AG20443 (cell line): ENCODE data around the gene NUDT1.

ENCODE experiments used
- DNase-seq: peaks from one replicate; pipeline ENCODE4 v3.0.0; 2012; ENCODE audit warnings: low spot score, mixed read lengths

The NUDT1 gene

GRCh38 chr7:2249744-2250323 lies 7.8 kb downstream of the NUDT1 start:
- DNase-seq = no peak

- DNase-seq = no peak
Measured at GRCh38 chr7:2251381-2251780, 9.4 kb downstream of the NUDT1 start.

GRCh38 chr7:2251841-2252771 lies 10.1 kb downstream of the NUDT1 start:
- no peak for DNase-seq

- DNase-seq = no peak
Measured at GRCh38 chr7:2253021-2253420, 11.0 kb downstream of the NUDT1 start.

- no peak for DNase-seq
Measured at GRCh38 chr7:2253525-2254244, 11.7 kb downstream of the NUDT1 start.

- DNase-seq = no peak
Measured at GRCh38 chr7:2254429-2255144, 12.6 kb downstream of the NUDT1 start.

GRCh38 chr7:2255145-2256139 lies 13.4 kb downstream of the NUDT1 start:
- DNase-seq = no peak

- DNase-seq = no peak
Measured at GRCh38 chr7:2256306-2257045, 14.4 kb downstream of the NUDT1 start.

GRCh38 chr7:2257046-2257551 lies 15.1 kb downstream of the NUDT1 start:
- no peak for DNase-seq

GRCh38 chr7:2257651-2258050 lies 15.6 kb downstream of the NUDT1 start:
- DNase-seq = no peak

- no peak for DNase-seq
Measured at GRCh38 chr7:2258661-2259365, 16.8 kb downstream of the NUDT1 start.

GRCh38 chr7:2259480-2259879 lies 17.5 kb downstream of the NUDT1 start:
- no peak for DNase-seq

- no peak for DNase-seq
Measured at GRCh38 chr7:2260820-2261219, 18.8 kb downstream of the NUDT1 start.

- DNase-seq = no peak
Measured at GRCh38 chr7:2261611-2262010, 19.6 kb downstream of the NUDT1 start.

- no peak for DNase-seq
Measured at GRCh38 chr7:2263176-2263575, 21.1 kb downstream of the NUDT1 start.

- DNase-seq = no peak
Measured at GRCh38 chr7:2264158-2264557, 22.1 kb downstream of the NUDT1 start.

GRCh38 chr7:2266911-2267310 lies 24.9 kb downstream of the NUDT1 start:
- DNase-seq = peak; percentile 34

GRCh38 chr7:2269089-2269990 lies 27.3 kb downstream of the NUDT1 start:
- peak; percentile 71 for DNase-seq
